OCI-LY3 (cell line): ENCODE results near the gene CDH5.

Experiments
- CTCF ChIP-seq: fragments of 200-600, 300-600 bp; sonication (generic); IDR thresholded peaks from 2 replicates; pipeline ENCODE4 v1.5.1; 2014; ENCODE audit warnings: antibody characterized with exemption, low read length, low read depth
- EZH2phosphoT487 ChIP-seq: fragments of 200-600 bp; shearing (Covaris generic); IDR thresholded peaks from 2 replicates; pipeline ENCODE4 v1.6.1; 2018; ENCODE audit warnings: antibody characterized with exemption, mixed run types, low read depth

- no peak for TF ChIP-seq CTCF
- TF ChIP-seq EZH2phosphoT487, result no peak
These were observed 34.3 kb downstream of the CDH5 start for GRCh38 chr16:66400503-66401380.
